ENCODE measurements around the gene TRERF1.
"Not testable (repeated sequence)": the region's sequence is repeated elsewhere in the genome, so short reads cannot be mapped to it uniquely, and the experiment has no call there.

TRERF1 gene

DNA sequence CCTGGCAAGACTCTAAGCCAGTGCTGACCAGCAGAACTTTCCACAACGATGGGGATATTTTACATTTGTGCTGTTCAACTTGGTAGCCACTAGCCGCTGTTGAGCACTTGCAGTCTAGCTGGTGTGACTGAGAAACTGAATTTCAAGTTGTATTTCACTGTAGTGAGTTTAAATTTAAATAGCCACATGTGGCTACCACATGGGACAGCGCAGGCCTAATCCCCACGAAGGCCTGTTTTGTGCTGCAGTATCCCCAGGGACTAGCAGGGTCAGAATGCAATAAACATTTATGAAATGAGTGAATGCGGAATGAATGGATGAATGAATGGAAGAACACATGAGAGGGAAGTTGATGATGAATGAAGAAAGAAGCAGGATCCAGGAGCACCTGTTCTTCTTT is 115.8 kb downstream of the TRERF1 start:
- no peak for FAIRE-seq

DNA sequence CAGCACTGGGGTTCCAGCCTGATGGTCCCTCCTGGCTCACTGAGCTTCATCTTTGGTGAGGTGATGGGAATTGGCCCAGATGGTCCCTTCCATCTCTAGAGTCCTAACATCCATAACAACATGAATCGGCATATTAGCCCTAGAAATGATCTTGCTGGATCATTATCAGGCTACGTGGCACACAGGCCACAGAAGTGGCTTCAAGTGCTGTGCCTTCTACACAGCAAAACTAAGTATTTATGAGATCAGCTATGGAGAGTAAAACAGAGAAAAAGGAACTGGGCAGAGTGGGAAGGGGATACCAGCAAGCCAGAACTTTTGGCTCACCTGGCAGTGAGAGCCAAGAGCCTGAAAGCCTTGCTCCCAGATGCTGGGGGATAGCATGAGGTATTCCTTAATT is 116.9 kb downstream of the TRERF1 start:
- no peak for FAIRE-seq

DNA sequence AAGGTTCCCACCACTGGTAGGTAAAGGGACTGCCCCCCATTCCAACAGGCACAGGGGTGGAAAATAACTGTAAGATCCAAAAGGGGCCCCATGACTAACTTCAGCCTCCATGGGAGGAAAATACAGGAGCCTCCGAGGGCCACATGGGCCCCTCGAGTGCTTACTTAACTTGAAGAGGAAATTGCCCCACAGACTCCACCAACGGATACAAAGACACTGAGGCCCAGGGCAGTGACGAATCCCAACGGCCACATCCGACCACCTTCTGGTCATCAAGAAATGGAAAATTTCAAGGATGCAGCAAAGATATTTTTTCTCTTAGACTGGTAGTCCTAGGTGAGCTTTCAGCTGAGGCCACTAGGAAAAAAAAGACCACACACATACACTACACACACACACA is 118.1 kb downstream of the TRERF1 start:
- no peak for FAIRE-seq

DNA sequence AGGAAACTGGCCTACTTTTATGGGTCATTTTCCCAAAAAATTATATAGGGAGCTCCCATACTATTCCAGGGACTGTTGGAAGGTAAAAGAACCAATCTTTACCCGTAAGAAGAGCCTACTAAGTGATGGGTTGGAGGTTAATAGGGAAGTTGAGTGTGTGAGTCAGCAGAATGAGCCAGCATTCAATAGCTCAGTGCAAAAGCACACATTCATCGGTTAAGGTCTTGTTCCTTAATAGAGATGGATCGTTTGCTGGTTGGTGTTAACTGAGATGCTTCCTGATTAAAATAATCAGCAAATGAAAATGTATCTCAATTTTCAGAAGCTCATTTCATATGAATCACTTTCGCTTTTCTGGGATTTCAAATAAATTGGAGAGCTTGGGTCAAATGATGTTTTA is 118.8 kb downstream of the TRERF1 start:
- no peak for FAIRE-seq

DNA sequence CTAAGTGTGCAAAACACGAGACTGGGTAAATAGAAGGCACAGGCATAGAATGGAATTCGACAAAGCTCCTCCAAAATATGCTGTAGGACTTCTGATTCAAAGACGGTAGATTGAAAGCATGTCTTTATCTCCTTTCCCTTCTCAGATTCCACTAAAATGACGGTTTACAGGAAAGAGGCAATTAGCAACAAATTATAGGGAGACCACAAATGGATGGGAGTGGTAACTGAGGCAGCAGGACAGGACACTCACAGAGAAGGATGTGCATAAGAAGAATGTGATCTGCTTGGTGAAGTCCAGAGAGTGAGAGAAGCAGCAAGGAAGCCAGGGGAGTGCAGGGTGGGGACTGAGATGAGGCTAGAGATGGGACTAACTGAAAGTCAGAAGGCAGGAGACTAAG is 120.7 kb downstream of the TRERF1 start:
- no peak for FAIRE-seq

DNA sequence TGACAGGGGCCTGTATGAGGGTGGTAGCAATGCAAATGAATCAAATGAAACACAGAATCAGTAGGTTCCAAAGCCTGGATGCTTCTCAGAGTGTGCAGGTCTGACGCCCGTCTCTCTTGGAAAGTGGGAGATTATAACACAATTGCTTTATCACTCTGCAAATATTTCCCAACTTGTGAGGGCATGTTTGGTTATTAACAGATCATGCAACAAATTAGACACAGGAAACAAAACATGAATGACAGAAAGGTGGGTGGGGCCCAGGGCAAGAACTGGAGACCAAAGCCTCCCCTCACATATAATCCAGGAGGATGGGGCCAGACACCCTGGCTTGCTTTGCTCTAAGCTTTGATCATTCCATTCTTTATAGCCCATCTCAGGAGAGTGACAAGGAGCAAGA is 125.5 kb downstream of the TRERF1 start:
- FAIRE-seq: no peak

DNA sequence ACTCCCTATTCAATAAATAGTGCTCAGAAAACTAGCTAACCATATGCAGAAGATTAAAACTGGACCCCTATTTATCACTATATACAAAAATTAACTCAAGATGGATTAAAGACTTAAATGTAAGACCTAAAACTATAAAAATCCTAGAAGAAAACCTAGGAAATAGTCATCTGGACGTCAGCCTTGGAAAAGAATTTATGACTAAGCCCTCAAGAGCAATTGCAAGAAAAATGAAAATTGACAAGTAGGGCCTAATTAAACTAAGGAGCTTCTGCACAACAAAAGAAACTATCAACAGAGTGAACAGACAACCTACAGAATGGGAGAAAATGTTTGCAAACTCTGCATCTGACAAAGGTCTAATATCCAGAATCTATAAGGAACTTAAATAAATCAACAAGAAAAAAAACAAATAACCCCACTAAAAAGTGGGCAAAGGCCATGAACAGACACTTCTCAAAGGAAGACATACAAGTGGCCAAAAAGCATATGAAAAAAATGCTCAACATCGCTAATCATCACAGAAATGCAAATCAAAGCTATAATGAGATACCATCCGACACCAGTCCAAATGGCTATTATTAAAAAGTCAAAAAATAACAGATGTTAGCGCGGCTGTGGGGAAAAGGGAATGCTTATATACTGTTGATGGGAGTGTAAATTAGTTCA is 126.9 kb downstream of the TRERF1 start:
- not testable (repeated sequence) for FAIRE-seq

DNA sequence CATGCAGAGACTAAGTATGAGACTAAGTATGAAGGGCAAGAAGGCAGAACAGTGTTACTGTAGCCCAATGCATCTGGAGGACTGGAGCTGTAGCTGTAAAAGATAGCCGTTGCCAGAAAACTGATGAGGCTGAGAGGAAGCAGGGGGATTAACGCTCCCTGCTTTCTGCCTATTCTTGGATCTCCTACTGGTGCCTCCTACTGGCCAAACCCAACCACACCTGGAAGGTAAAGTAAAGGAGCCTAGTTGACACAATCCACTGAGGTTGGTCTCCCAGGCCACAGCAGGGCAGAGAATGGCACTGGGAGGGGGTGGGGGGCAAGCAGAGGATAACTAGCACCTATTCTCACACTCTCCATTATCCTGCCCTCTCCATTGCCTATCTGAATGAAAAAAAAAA is 129.1 kb downstream of the TRERF1 start:
- no peak for FAIRE-seq

DNA sequence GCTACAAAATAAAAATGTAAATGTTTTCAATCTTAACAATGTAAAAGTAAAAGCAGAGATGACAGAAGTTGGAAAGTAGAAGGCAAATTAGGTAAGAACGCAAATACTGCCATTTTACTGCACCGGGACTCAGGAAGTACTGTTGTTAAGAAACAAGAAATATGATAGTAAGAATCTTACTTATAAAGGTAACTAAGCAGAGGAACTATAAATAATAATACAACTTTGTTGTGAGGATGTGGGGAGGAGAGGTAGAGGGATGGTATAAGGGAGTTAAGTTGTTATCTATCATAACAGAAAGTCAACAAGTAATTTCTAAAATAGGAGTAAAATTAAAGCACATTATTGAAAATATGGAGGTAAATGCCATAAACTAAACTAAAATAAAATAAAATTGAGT is 129.8 kb downstream of the TRERF1 start:
- FAIRE-seq: no peak

DNA sequence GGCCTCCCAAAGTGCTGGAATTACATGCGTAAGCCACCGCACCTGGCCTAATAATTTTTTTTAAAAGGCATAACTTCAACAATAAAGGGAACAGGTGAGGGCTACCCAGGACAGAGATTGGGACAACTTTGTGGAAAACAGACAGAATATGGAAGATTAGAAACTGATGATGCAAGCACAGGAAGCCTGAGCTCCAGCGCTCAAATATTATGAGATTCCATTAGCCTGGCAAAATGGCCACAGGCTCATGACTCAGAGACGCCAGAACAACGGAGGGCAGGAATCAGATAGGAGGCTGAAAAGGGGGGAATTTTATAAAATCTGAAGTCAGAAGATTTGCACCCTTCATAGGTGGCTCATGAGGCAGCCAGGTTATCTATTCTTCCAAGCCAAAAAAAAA is 131.0 kb downstream of the TRERF1 start:
- FAIRE-seq: no peak

DNA sequence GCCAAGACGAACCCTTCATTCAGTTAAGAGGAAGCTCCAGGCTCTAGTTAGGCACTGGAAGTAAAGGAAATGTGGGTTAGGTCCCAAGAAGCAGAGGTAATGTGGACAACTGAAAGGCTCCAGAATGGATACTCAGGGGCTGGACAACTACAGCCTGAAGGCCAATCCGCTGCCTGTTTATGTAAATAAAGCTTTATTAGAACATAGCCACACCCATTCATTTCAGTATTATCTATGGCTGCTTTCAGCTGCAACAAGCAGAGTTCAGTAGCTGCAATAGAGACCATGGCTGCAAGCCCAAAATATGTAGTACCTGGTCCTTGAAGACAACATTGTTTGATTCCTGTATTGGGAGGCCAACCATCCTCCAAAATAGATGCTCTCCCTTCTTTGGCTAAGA is 133.2 kb downstream of the TRERF1 start:
- FAIRE-seq: no peak

DNA sequence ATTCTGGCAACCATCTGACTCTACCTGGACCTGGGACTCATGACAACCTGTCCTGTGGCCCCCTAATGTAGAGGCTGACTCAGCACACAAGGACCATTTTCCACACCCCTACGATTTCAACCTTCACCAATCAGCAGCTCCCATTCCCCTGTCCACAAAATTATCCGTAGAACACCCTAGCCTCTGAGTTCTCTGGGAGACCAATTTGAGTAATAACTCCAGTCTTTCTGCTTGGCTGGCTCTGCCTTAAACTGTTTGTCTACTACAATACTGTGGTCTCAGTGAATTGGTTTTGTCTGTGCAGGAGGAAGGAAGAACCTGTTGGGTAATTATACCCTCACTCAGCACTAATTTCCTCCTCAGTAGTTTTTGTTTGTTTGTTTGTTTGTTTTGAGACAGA is 134.7 kb downstream of the TRERF1 start:
- no peak for FAIRE-seq

DNA sequence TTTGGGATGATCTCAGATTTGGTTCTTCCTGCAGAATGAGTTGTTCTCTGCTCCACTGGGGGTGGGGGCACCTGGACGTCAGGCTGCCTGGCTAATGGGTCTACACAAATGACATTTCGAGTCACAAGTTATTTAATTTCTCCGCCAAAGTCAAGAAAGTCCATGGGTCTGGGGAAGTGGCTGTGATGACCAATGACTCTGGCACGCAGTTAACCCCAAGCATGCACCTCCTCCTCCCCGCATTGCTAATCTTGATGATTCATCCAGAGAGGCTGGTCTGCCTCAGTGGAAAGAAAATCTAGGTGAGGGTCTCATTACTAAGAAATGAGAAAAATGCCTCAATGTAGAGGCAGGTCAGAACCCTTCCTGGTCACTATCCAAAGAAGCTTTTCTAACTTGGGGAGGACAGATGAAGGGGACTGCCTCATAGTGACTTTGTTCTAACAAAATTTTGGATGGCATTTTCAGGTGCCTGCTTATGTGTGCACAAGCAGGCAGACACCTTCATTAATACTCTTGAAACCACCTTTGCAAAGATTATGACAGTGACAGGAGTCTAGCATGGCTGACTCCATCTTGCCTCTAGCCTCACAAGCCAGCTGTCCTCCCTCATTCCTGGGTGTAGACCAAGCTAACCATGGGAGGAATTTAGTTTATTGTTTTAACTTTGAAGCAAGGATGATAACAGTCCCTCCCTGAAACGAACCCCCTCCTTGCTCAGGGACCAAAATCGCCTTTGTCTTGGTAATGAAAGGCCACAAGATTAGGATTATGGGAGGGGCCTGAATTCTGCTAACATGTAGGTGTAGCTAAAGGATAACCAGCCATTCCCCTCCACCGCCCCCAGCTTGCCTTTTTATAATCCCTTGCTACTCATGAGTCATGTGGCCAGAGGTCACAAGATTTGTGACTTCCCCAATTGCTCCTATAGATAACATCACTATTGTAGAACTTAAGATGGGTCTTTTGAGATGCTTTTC is 135.4 kb downstream of the TRERF1 start:
- peak; percentile 96 for FAIRE-seq

DNA sequence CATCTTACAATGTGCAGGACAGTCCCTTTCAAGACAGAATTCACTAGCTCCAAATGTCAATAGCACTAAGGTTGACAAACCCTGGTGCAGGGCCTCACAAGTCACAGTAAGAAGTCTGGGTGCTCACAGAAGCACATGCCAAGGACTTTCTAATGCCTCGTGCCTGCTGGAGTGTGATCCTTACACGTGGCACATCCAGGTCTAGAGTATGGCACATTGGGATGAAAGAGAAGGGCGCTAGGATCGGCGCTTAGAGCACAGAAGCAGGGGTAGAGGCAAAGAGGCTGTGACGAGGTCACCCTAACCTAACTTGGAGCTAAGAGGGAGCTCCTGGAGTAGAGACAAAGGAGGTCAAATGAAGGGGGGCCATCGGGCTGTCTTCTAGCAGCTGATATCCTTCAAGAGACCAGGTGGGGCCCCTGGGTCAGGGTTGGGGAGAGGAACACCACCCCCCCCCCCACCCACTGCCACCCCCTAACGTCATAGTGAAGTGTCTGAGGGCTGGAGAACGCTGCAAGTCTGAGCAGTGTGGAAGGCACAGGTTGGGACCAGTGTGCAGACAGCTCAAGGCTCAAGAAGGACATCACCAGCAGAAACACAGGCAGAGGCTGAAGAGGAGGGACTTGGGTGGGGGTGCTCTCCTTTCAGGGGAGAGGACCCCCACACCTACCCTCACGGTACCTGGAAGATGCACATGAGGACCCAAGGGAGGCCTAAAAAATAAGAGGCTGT is 136.3 kb downstream of the TRERF1 start:
- no peak for FAIRE-seq

DNA sequence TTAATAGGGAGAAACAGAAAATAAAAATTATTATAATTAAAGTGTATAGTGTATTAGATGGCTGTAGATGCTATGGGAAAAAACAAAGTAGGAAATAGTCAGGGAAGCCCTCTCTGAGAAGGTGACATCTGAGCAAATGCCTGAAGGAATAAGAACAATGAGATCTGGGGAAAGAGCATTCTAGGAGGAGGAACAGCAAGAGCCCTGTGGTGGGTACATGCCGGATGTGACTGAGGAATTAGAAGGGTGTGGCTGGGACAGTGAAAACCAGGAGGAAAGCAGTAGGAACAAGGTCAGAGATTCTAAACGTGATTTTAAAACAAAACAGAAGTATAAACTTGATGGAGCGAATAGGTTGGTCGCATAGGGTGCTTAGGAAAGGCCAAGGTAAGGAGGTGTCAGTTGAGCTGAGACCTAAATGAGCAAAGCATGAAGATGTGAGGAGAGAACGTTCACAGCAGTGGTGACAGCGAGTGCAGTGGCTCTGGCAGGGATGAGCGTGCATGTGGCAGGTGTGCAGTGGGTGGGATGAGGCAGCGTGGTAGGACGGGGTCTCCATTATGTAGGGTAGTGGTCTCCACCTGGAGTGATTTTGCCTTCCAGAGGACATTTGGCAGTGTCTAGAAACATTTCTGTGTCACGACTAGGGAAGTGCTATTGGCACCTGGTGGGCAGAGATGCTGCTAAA is 137.0 kb downstream of the TRERF1 start:
- FAIRE-seq: no peak

DNA sequence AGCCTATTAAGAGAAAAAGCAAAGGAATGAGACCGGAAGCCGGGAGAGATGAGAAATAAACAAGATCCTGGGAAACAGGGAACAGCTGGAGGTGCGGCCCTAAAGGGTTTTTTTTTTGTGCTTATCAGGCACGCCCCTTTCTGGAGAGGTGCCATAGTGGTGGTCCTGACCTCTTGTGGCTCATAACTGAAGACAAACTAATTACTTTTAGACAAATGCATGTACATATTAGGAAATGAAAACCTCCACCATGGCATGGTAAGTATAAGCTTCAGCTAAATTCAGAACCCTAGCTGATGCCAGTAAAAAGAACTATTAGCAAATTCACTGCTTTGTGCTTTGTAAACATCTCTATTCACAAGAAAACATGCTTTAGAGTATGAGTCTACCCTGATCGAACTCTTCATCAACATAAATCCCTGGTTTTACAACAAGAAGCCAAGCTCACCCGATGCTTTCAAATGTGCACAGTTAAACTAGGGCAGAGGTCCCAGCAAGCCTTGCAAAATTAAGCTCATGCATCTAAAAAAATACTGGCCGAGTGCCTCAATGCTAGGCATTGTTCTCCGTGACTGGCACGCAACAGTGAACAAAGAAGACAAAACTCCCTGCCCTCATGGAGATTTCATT is 137.7 kb downstream of the TRERF1 start:
- no peak for FAIRE-seq

DNA sequence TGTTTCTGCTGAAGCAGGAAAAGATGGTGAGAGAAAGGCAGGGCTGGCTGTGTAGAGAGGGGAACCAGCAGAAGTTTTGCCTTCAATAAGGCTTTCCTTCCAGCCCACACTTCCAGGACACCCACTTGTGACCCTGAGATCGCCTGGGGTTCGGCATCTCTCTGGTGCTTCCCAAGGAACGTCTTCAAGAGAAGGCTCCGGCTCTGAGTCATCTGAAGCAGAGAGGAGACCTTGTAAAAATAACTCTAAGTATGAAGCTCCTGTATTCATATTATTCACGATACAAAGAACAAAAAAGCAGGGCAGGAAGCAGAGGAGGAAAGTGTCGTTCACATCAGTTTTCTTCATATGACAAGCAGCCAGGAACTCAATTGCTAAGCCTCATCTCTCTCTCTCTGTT is 138.7 kb downstream of the TRERF1 start:
- FAIRE-seq: no peak

DNA sequence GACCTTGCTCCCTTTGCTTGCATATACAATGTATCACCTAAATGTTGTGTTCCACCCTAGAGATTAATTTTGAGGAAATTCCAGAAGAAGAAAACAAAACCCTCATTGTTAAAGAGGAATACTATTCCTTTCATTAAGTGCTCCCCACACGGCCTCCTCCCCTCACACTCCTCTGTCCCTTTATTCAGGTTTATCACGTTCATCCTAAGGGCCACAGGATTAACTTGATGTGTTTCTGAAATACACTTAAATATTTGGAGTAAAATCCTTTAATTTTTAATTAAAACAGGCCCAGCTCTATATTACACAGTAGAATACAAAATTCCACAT is 144.6 kb downstream of the TRERF1 start:
- FAIRE-seq: no peak

DNA sequence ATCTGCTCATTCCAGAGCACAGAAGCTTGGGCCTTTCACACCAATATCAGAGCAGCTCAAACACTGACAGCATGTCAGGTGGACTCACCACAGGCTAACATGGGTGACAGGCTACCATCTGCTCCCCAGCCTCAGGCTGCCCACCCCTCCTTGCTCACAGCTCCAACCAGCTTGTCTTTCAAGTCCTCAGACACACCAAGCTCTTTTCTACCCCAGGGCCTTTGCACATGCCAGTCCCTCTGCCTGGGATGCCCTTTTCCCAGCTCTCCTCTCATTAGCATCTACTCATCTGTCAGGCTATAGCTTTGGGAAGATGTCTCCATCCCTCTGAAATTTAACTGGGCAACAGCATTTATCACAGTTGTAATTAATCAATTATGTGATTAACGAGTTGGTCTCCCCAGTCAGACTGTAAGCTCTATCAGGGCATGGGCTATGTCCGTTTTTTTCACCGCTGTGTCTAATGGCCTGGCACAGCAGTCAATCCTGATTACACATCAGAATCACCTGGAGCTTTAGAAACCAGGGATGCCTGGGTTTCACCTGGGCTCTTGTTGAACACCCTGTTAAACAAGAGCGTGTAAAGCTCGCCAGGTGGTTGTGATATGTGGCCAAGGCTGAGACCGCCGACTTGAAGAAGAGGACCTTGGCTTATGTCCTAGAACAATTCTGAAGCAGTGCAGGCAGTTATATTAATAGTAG is 145.1 kb downstream of the TRERF1 start:
- no peak for FAIRE-seq

DNA sequence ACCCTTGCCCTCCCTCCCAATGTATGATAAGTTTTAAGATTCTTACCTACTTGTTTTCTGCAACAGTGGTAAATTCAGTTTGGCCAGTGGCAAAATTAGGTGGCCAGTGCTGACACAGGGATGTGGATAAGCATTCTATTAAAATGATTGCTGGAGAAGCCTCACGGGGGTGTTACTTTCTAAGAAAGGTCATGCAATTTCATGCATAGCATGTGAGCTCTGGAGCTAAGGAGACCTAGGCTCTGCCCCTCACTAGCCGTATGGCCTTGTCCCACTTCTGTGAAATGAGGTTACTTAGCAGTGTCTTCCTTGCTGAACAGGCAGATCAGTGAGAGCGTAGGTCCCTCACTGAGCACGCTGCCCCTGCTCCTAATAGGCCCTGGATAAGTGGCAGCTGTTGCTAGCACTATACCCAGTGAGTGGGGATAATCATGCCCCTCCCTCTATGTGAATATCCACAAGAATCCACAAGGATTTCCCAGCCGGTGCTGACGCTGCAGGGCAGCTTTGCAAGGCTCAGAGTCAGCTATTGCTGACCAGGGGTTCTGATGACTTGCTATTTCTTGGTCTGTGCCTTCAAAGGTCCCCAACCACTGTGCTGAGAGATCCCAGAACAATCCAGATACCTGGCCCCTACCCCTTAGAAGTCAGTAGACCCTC is 147.5 kb downstream of the TRERF1 start:
- no peak for FAIRE-seq

DNA sequence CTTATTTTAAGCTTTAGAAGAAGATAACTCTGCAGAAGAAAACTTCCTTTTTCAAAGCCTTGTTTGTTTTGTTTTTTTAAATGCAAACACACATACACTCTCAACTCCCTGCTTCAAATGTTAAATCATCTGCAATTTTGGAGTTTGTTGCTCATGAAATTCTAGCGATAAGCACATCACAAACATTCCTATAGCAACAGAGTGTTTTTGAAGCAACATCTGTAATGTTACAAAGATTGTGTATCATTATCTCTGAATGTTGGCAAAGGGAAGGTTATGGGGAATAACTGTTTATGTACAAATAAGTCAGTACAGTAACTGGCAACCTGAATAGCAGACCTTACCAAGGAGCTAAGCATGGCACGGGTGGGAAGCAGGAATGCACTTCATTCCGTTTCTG is 149.3 kb downstream of the TRERF1 start:
- no peak for FAIRE-seq

DNA sequence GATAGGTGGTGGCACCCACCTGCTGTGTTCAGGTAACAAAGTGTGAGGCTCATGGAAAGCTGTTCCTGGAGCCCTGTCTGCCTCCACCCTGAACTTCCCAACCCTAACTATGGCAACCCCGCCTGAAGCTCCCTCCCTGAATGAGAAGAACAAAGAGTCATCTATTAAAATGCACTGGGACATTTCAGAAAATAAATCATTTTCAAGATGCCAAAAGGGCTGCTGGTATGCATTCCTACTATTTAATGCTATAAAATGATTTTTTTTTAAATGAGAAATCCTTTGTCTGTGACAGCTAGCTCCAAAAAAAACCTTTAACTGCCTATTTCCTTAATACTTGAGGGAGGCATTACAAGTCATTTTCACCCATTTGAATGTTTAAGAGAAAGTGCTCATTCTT is 149.7 kb downstream of the TRERF1 start:
- no peak for FAIRE-seq
